Thoracic aorta (tissue), 2 donors: Measurements from ENCODE around the gene GLIPR1. TPM values are rescaled to one million over a fixed set of nuclear protein-coding genes. Genes with fewer than 3 reads are reported as not detected.
"Not testable (repeated sequence)": the region's sequence is repeated elsewhere in the genome, so short reads cannot be mapped to it uniquely, and the experiment has no call there.

Experiments
- ATAC-seq: fragments of 150-250 bp; one replicate; pipeline ENCODE4 v1.8.0; 2017; ENCODE audit warnings: low read depth; ENCODE audit not compliant: insufficient number of reproducible peaks, low FRiP score
- DNase-seq: peaks from one replicate; pipeline ENCODE4 v3.0.0-alpha.2; 2020; ENCODE audit warnings: low spot score
- H3K27ac ChIP-seq, 2 donors: fragments of 200-600 bp; sonication (generic); 1 replicate in 1 of 2; 2 replicates in 1 of 2; pipeline ENCODE4 v1.5.1; 2016; ENCODE audit warnings: mild to moderate bottlenecking in 2 of 2, moderate library complexity in 2 of 2
- H3K27me3 ChIP-seq: fragments of 200-600 bp; sonication (generic); replicated peaks from 2 replicates; pipeline ENCODE4 v1.6.0; 2016; ENCODE audit warnings: mild to moderate bottlenecking; ENCODE audit not compliant: insufficient read depth
- H3K36me3 ChIP-seq: fragments of 200-600 bp; sonication (generic); one replicate; pipeline ENCODE4 v1.5.1; 2016
- H3K4me1 ChIP-seq, 2 donors: fragments of 200-600 bp; sonication (generic); 1 replicate in 1 of 2; 2 replicates in 1 of 2; pipeline versions ENCODE4 v1.5.1 to v1.6.0; 2016; ENCODE audit warnings: low read depth in 2 of 2, mild to moderate bottlenecking in 1 of 2; ENCODE audit not compliant: control insufficient read depth in 1 of 2
- H3K4me3 ChIP-seq: fragments of 200-600 bp; sonication (generic); 2 replicates; pipeline ENCODE4 v1.5.1; 2016; ENCODE audit warnings: mild to moderate bottlenecking
- H3K9me3 ChIP-seq: fragments of 200-600 bp; sonication (generic); 2 replicates; pipeline ENCODE4 v1.5.1; 2016
- total RNA-seq, 2 donors: library from RNA; depleted of rRNA; stranded (reverse); fragments of >200 nt; gene quantifications; one replicate each; pipeline versions ENCODE4 v1.1.0 to v1.2.3, GENCODE V29; 2016
- TF ChIP-seq, protein P1 (sequence below): fragments of 200-600 bp; sonication (generic); IDR thresholded peaks from one replicate; pipeline ENCODE4 v1.5.1; 2019; ENCODE audit warnings: antibody characterized with exemption

The GLIPR1 gene
- total RNA-seq, 2 donors from 2014 or later = 66.9 to 103 TPM

GRCh38 chr12:75439930-75440329 is 40.6 kb upstream of the GLIPR1 start:
- ATAC-seq (no peak), DNase-seq (no peak)
- no peaks in the 10 kb centered on the region for H3K36me3 ChIP-seq
- TF ChIP-seq, protein P1, sequence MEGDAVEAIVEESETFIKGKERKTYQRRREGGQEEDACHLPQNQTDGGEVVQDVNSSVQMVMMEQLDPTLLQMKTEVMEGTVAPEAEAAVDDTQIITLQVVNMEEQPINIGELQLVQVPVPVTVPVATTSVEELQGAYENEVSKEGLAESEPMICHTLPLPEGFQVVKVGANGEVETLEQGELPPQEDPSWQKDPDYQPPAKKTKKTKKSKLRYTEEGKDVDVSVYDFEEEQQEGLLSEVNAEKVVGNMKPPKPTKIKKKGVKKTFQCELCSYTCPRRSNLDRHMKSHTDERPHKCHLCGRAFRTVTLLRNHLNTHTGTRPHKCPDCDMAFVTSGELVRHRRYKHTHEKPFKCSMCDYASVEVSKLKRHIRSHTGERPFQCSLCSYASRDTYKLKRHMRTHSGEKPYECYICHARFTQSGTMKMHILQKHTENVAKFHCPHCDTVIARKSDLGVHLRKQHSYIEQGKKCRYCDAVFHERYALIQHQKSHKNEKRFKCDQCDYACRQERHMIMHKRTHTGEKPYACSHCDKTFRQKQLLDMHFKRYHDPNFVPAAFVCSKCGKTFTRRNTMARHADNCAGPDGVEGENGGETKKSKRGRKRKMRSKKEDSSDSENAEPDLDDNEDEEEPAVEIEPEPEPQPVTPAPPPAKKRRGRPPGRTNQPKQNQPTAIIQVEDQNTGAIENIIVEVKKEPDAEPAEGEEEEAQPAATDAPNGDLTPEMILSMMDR = no peak
- H3K4me1 ChIP-seq = no peaks in the 10 kb centered on the region
- H3K4me3 ChIP-seq = no peak overlapping the region
- no peak overlapping the region for H3K27ac ChIP-seq
- H3K9me3 ChIP-seq = peaks cover 4% of the 10 kb centered on the region
- H3K27me3 ChIP-seq = no peaks in the 10 kb centered on the region

GRCh38 chr12:75441687-75442449 is 38.7 kb upstream of the GLIPR1 start:
- not testable (repeated sequence) for H3K4me3 ChIP-seq

GRCh38 chr12:75442454-75442853 is 38.1 kb upstream of the GLIPR1 start:
- ATAC-seq, H3K4me3 ChIP-seq, DNase-seq, H3K27me3 ChIP-seq, H3K9me3 ChIP-seq, H3K36me3 ChIP-seq, H3K27ac ChIP-seq, H3K4me1 ChIP-seq: not testable (repeated sequence)

More at GRCh38 chr12:75441687-75442449, 38.7 kb upstream of the GLIPR1 start:
- not testable (repeated sequence) for H3K4me1 ChIP-seq, H3K27ac ChIP-seq, DNase-seq, ATAC-seq, H3K27me3 ChIP-seq, H3K36me3 ChIP-seq, H3K9me3 ChIP-seq

- no peak for DNase-seq
- no peak for ATAC-seq
- Histone ChIP-seq H3K27me3 (no peaks in the 10 kb centered on the region), H3K4me3 (no peak overlapping the region), H3K27ac (no peak overlapping the region), H3K9me3 (no peaks in the 10 kb centered on the region), H3K36me3 (no peaks in the 10 kb centered on the region), H3K4me1 (no peaks in the 10 kb centered on the region)
- TF ChIP-seq, protein P1 = no peak
These were observed 36.8 kb upstream of the GLIPR1 start for GRCh38 chr12:75443709-75444108.

DNA sequence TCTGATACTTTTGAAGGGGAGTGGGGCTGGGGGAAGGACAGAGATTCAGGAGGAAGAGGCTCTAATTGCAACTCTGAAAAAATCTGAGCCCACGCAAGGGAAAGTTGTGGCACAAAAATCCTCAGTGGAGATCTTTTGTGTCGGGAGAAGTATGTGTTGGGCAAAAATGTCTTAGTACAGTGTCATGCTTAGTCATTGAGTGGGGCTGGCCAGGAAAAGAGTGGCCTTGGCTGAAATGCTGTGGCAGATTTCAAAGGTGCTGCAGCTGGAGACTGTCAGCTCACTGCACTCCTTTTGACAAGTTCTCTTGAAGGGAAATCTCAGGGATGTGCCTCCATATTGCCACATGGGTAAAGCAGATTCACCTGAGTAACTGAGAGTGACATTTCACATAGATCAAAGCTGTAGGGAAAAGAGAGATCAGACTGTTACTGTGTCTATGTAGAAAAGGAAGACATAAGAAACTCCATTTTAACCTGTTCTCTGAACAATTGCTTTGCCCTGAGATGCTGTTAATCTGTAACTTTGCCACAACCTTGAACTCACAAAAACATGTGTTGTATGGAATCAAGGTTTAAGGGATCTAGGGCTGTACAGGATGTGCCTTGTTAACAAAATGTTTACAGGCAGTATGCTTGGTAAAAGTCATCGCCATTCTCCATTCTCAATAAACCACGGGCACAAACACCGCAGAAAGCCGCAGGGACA is 36.0 kb upstream of the GLIPR1 start:
- DNase-seq (no peak), ATAC-seq (no peak)
- Histone ChIP-seq H3K27me3 (no peaks in the 10 kb centered on the region), H3K27ac (no peak overlapping the region), H3K4me1 (no peaks in the 10 kb centered on the region), H3K9me3 (no peaks in the 10 kb centered on the region), H3K4me3 (no peak overlapping the region), H3K36me3 (no peaks in the 10 kb centered on the region)
- TF ChIP-seq, protein P1 = no peak

DNA sequence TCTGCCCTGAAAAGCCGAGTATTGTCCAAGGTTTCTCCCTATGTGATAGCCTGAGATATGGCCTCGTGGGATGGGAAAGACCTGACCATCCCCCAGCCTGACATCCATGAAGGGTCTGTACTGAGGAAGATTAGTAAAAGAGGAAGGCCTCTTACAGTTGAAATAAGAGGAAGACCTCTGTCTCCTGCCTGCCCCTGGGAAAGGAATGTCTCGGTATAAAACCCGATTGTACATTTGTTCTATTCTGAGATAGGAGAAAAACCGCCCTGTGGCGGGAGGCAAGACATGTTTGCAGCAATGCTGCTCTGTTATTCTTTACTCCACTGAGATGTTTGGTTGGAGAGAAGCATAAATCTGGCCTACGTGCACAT is 35.4 kb upstream of the GLIPR1 start:
- DNase-seq, H3K4me1 ChIP-seq, H3K27ac ChIP-seq, ATAC-seq, H3K36me3 ChIP-seq, H3K9me3 ChIP-seq, H3K4me3 ChIP-seq, H3K27me3 ChIP-seq: not testable (repeated sequence)
